Frontal cortex (tissue), 1 donor: ENCODE measurements around the gene SLX4IP. TPM values are rescaled to one million over a fixed set of nuclear protein-coding genes. Genes with fewer than 3 reads are reported as not detected.

Experiments used
- small RNA-seq: library from RNA; depleted of rRNA; stranded (forward); fragments of <200 nt; gene quantifications from one replicate; pipeline ENCODE3, GENCODE V24; 2014
- total RNA-seq: library from RNA; depleted of rRNA; stranded (reverse); fragments of >200 nt; gene quantifications from one replicate; pipeline ENCODE4 v1.2.3, GENCODE V29; 2014

SLX4IP gene
- total RNA-seq, 1 donor from 2014 or later, result 8.2 TPM

Small RNA genes lying within 50 kb of the gene (small RNA-seq; reads per million reads assigned to genes)
- gene MIR6870, result not detected

Other genes with a start within 250 kb of the SLX4IP start
- 140 TPM for gene SNAP25, start 216.5 kb upstream of the SLX4IP start, total RNA-seq
- gene MKKS, start 1.1 kb upstream of the SLX4IP start, total RNA-seq, result 12.6 TPM
- gene JAG1, start 238.7 kb downstream of the SLX4IP start, total RNA-seq, result 20.0 TPM